Measurements from ENCODE around the gene ITGAE.

ITGAE gene

GRCh38 chr17:3761036-3761917 is 39.7 kb downstream of the ITGAE start:
- no peak overlapping the region for H3K9ac ChIP-seq (ENCODE audit: low read length)
- H3K4me2 ChIP-seq (ENCODE audit: low read length) = no peak overlapping the region
- H3K56ac ChIP-seq (ENCODE audit: low read length) = no peak overlapping the region
- no peaks in the 10 kb centered on the region for H3K79me1 ChIP-seq (ENCODE audit: low read length)
- H3K36me3 ChIP-seq (ENCODE audit: control insufficient read depth, insufficient read depth, low read length) = no peaks in the 10 kb centered on the region
- no peak overlapping the region for H4K8ac ChIP-seq (ENCODE audit: low read depth, low read length)
- H2BK120ac ChIP-seq (ENCODE audit: low read depth, low read length) = no peak overlapping the region
- H2BK15ac ChIP-seq (replicated peaks; ENCODE audit: low read depth) = no peak overlapping the region
- H3K27ac ChIP-seq (ENCODE audit: low read depth, low read length) = no peak overlapping the region
- H3K79me2 ChIP-seq (ENCODE audit: control insufficient read depth, insufficient read depth, low read length) = no peaks in the 10 kb centered on the region
- H3K4ac ChIP-seq (ENCODE audit: low read depth, low read length) = no peak overlapping the region
- H3K4me1 ChIP-seq (ENCODE audit: control insufficient read depth, low read depth, low read length) = no peaks in the 10 kb centered on the region
- no peak overlapping the region for H3K18ac ChIP-seq (ENCODE audit: low read length)
- DNase-seq = no peak
- no peak overlapping the region for H2AK5ac ChIP-seq (ENCODE audit: low read length)
- no peaks in the 10 kb centered on the region for H3K27me3 ChIP-seq (ENCODE audit: insufficient read depth, low read length, poor library complexity)
- WGBS (ENCODE audit: extremely low coverage, insufficient coverage, low lambda C conversion rate) = no CpG with 5 or more reads among the region's 23 CpGs
- H4K5ac ChIP-seq (ENCODE audit: low read length) = no peak overlapping the region
- no peak overlapping the region for H3K4me3 ChIP-seq (ENCODE audit: low read length)
- H3K23ac ChIP-seq (ENCODE audit: low read length) = no peak overlapping the region
- no peak overlapping the region for H2BK5ac ChIP-seq (ENCODE audit: low read length)

DNA sequence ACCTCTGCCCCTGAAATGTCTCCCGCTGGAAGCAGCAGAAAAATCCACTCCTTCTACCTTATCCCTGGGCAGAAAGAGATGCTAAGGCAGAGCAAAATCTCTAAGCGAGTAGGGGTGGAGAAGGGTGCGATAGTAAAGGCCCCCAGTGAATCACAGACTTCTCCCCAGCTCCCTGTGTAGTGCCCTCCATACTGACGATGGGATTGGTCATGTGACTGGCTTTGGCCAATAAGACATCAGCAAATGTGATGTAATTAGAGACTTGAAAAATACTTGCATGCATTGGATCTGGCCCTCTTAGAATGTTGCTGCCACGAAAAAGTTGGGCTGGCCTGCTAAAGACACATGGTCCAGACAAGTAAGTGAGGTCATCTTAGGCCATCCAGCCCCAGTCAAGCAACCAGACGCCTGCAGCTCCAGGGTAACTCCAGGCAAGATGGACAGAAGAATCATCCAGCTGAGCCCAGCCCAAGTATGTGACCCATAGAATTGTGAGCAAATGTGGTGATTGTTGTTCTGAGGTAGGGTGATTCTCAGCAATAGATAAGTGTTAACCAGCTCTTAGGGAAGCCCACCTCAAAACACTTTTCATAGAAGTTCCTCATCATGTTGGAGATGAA is 41.3 kb downstream of the ITGAE start:
- no peaks in the 10 kb centered on the region for H3K79me1 ChIP-seq (ENCODE audit: low read length)
- no peak overlapping the region for H2BK120ac ChIP-seq (ENCODE audit: low read depth, low read length)
- no peak overlapping the region for H3K23ac ChIP-seq (ENCODE audit: low read length)
- no peak overlapping the region for H3K18ac ChIP-seq (ENCODE audit: low read length)
- H3K9ac ChIP-seq (ENCODE audit: low read length) = no peak overlapping the region
- H4K8ac ChIP-seq (ENCODE audit: low read depth, low read length) = no peak overlapping the region
- no peaks in the 10 kb centered on the region for H3K36me3 ChIP-seq (ENCODE audit: control insufficient read depth, insufficient read depth, low read length)
- no peaks in the 10 kb centered on the region for H3K79me2 ChIP-seq (ENCODE audit: control insufficient read depth, insufficient read depth, low read length)
- no peak overlapping the region for H2BK15ac ChIP-seq (replicated peaks; ENCODE audit: low read depth)
- H3K4ac ChIP-seq (ENCODE audit: low read depth, low read length) = no peak overlapping the region
- no peak overlapping the region for H3K4me2 ChIP-seq (ENCODE audit: low read length)
- no peak overlapping the region for H2BK5ac ChIP-seq (ENCODE audit: low read length)
- H2AK5ac ChIP-seq (ENCODE audit: low read length) = no peak overlapping the region
- WGBS (ENCODE audit: extremely low coverage, insufficient coverage, low lambda C conversion rate) = no CpG with 5 or more reads among the region's 6 CpGs
- no peak overlapping the region for H3K27ac ChIP-seq (ENCODE audit: low read depth, low read length)
- no peak overlapping the region for H3K4me3 ChIP-seq (ENCODE audit: low read length)
- DNase-seq = no peak
- no peak overlapping the region for H3K56ac ChIP-seq (ENCODE audit: low read length)
- H4K5ac ChIP-seq (ENCODE audit: low read length) = no peak overlapping the region
- H3K27me3 ChIP-seq (ENCODE audit: insufficient read depth, low read length, poor library complexity) = no peaks in the 10 kb centered on the region
- H3K4me1 ChIP-seq (ENCODE audit: control insufficient read depth, low read depth, low read length) = no peaks in the 10 kb centered on the region

- Histone ChIP-seq H3K79me2 (ENCODE audit: control insufficient read depth, insufficient read depth, low read length) (no peaks in the 10 kb centered on the region), H3K18ac (ENCODE audit: low read length) (no peak overlapping the region), H2BK120ac (ENCODE audit: low read depth, low read length) (no peak overlapping the region), H3K27ac (ENCODE audit: low read depth, low read length) (no peak overlapping the region), H3K9ac (ENCODE audit: low read length) (peak overlapping the region; percentile 52), H3K4me3 (ENCODE audit: low read length) (peak overlapping the region; percentile 3), H3K4ac (ENCODE audit: low read depth, low read length) (no peak overlapping the region), H4K5ac (ENCODE audit: low read length) (no peak overlapping the region), H3K4me2 (ENCODE audit: low read length) (peak overlapping the region; percentile 66), H4K8ac (ENCODE audit: low read depth, low read length) (no peak overlapping the region), H2BK15ac (replicated peaks; ENCODE audit: low read depth) (no peak overlapping the region), H3K27me3 (ENCODE audit: insufficient read depth, low read length, poor library complexity) (no peaks in the 10 kb centered on the region), H3K4me1 (ENCODE audit: control insufficient read depth, low read depth, low read length) (no peaks in the 10 kb centered on the region), H3K56ac (ENCODE audit: low read length) (peak overlapping the region; percentile 84), H3K36me3 (ENCODE audit: control insufficient read depth, insufficient read depth, low read length) (no peaks in the 10 kb centered on the region), H2BK5ac (ENCODE audit: low read length) (no peak overlapping the region), H3K23ac (ENCODE audit: low read length) (no peak overlapping the region), H2AK5ac (ENCODE audit: low read length) (no peak overlapping the region), H3K79me1 (ENCODE audit: low read length) (no peaks in the 10 kb centered on the region)
- no CpG with 5 or more reads among the region's 20 CpGs for WGBS (ENCODE audit: extremely low coverage, insufficient coverage, low lambda C conversion rate)
- DNase-seq = no peak
Observed at GRCh38 chr17:3755335-3756030, 45.5 kb downstream of the ITGAE start.

- Histone ChIP-seq H4K5ac (ENCODE audit: low read length) (no peak overlapping the region), H3K9ac (ENCODE audit: low read length) (peak overlapping the region; percentile 52), H2BK15ac (replicated peaks; ENCODE audit: low read depth) (no peak overlapping the region), H3K4ac (ENCODE audit: low read depth, low read length) (no peak overlapping the region), H2BK5ac (ENCODE audit: low read length) (no peak overlapping the region), H3K79me1 (ENCODE audit: low read length) (no peaks in the 10 kb centered on the region), H2AK5ac (ENCODE audit: low read length) (no peak overlapping the region), H3K4me2 (ENCODE audit: low read length) (peak overlapping the region; percentile 66), H3K4me3 (ENCODE audit: low read length) (peak overlapping the region; percentile 3), H3K18ac (ENCODE audit: low read length) (no peak overlapping the region), H3K27ac (ENCODE audit: low read depth, low read length) (no peak overlapping the region), H3K36me3 (ENCODE audit: control insufficient read depth, insufficient read depth, low read length) (no peaks in the 10 kb centered on the region), H3K27me3 (ENCODE audit: insufficient read depth, low read length, poor library complexity) (no peaks in the 10 kb centered on the region), H3K4me1 (ENCODE audit: control insufficient read depth, low read depth, low read length) (no peaks in the 10 kb centered on the region), H3K23ac (ENCODE audit: low read length) (no peak overlapping the region), H4K8ac (ENCODE audit: low read depth, low read length) (no peak overlapping the region), H3K56ac (ENCODE audit: low read length) (peak overlapping the region; percentile 84), H3K79me2 (ENCODE audit: control insufficient read depth, insufficient read depth, low read length) (no peaks in the 10 kb centered on the region), H2BK120ac (ENCODE audit: low read depth, low read length) (no peak overlapping the region)
- WGBS (ENCODE audit: extremely low coverage, insufficient coverage, low lambda C conversion rate) = no CpG with 5 or more reads among the region's 56 CpGs
- peak; percentile 98 for DNase-seq
Observed at GRCh38 chr17:3754458-3755334, 46.3 kb downstream of the ITGAE start.

- H2BK120ac ChIP-seq (ENCODE audit: low read depth, low read length) = no peak overlapping the region
Observed at GRCh38 chr17:3754066-3754457, 46.9 kb downstream of the ITGAE start.

More at GRCh38 chr17:3754066-3754457, 46.9 kb downstream of the ITGAE start:
- H3K36me3 ChIP-seq (ENCODE audit: control insufficient read depth, insufficient read depth, low read length) = no peaks in the 10 kb centered on the region
- no peak overlapping the region for H3K23ac ChIP-seq (ENCODE audit: low read length)
- H3K56ac ChIP-seq (ENCODE audit: low read length) = no peak overlapping the region
- no peak overlapping the region for H3K18ac ChIP-seq (ENCODE audit: low read length)
- H3K27ac ChIP-seq (ENCODE audit: low read depth, low read length) = no peak overlapping the region
- H3K4me3 ChIP-seq (ENCODE audit: low read length) = no peak overlapping the region
- no peaks in the 10 kb centered on the region for H3K4me1 ChIP-seq (ENCODE audit: control insufficient read depth, low read depth, low read length)
- DNase-seq = no peak
- H3K4me2 ChIP-seq (ENCODE audit: low read length) = no peak overlapping the region
- no peak overlapping the region for H4K8ac ChIP-seq (ENCODE audit: low read depth, low read length)
- no peak overlapping the region for H3K9ac ChIP-seq (ENCODE audit: low read length)
- H2BK15ac ChIP-seq (replicated peaks; ENCODE audit: low read depth) = no peak overlapping the region
- WGBS (ENCODE audit: extremely low coverage, insufficient coverage, low lambda C conversion rate) = no CpG with 5 or more reads among the region's 18 CpGs
- H2AK5ac ChIP-seq (ENCODE audit: low read length) = no peak overlapping the region
- no peak overlapping the region for H2BK5ac ChIP-seq (ENCODE audit: low read length)
- no peaks in the 10 kb centered on the region for H3K27me3 ChIP-seq (ENCODE audit: insufficient read depth, low read length, poor library complexity)
- H3K4ac ChIP-seq (ENCODE audit: low read depth, low read length) = no peak overlapping the region
- no peaks in the 10 kb centered on the region for H3K79me2 ChIP-seq (ENCODE audit: control insufficient read depth, insufficient read depth, low read length)
- H3K79me1 ChIP-seq (ENCODE audit: low read length) = no peaks in the 10 kb centered on the region
- H4K5ac ChIP-seq (ENCODE audit: low read length) = no peak overlapping the region
